GM12878 (cell line): ENCODE results near the gene RRP1B. TPM values are rescaled to one million over a fixed set of nuclear protein-coding genes. Genes with fewer than 3 reads are reported as not detected.

Experiments
- ATAC-seq: fragments of 200-7000 bp; cut with Tn5 transposase; 3 replicates; pipeline ENCODE4 v1.9.1; 2020; ENCODE audit warnings: mild to moderate bottlenecking, moderate library complexity
- BruUV-seq: library from RNA; stranded (reverse); fragments of 400-500 nt; replicated peaks from 2 replicates; lab custom pipeline; 2021; lab: Mats Ljungman, UMichigan
- CTCF ChIA-PET: fragments of 300-600 bp; sonication (Branson Sonifier 250); formaldehyde crosslinking; extraction: SDS; loops from one replicate; lab custom pipeline; 2021; ENCODE audit warnings: inconsistent platforms; lab: Yijun Ruan, JAX
- POLR2A ChIA-PET: fragments of 350-600 bp; formaldehyde crosslinking; extraction: SDS; loops from one replicate; lab custom pipeline; 2021; ENCODE audit warnings: inconsistent platforms; lab: Charles Lee
- RAD21 ChIA-PET: fragments of 300-600 bp; sonication (Branson Sonifier 250); formaldehyde crosslinking; loops from one replicate; lab custom pipeline; 2023; ENCODE audit warnings: antibody characterized with exemption; ENCODE audit not compliant: unreplicated experiment; lab: Charles Lee
- SMC1A ChIA-PET: fragments of 300-600 bp; sonication (Branson Sonifier 250); formaldehyde crosslinking; loops from one replicate; lab custom pipeline; 2023; ENCODE audit not compliant: unreplicated experiment, uncharacterized antibody; lab: Charles Lee
- DNase-seq: peaks from one replicate; pipeline ENCODE4 v3.0.0-alpha.2; 2011; ENCODE audit warnings: low read depth, low spot score
- FAIRE-seq: peaks from 3 replicates; lab custom pipeline; 2011; peaks lifted over from hg19 to GRCh38; lab: Jason Lieb, UNC
- H2AFZ ChIP-seq: 2 replicates; pipeline ENCODE4 v1.6.0; 2011; ENCODE audit warnings: low read depth, low read length, control low read depth; ENCODE audit not compliant: control insufficient read depth
- H3K27ac ChIP-seq: 2 replicates; pipeline ENCODE4 v1.5.1; 2011; ENCODE audit warnings: control low read depth; ENCODE audit not compliant: control insufficient read depth, insufficient read depth
- H3K27me3 ChIP-seq, 2 experiments: replicated peaks in 1 of 2; 2 replicates each; pipeline versions ENCODE4 v1.6.0 to v1.6.1; 2011; ENCODE audit warnings: low read length in 1 of 2; ENCODE audit not compliant: control insufficient read depth in 2 of 2, insufficient read depth in 2 of 2
- H3K36me3 ChIP-seq, 2 experiments: 2 replicates each; pipeline ENCODE4 v1.5.1; 2011; ENCODE audit warnings: low read length in 1 of 2; ENCODE audit not compliant: control insufficient read depth in 2 of 2, insufficient read depth in 2 of 2
- H3K4me1 ChIP-seq: 2 replicates; pipeline ENCODE4 v1.6.1; 2011; ENCODE audit warnings: mild to moderate bottlenecking, low read length, moderate library complexity, mixed read lengths; ENCODE audit not compliant: control insufficient read depth, insufficient read depth
- H3K4me2 ChIP-seq: 2 replicates; pipeline ENCODE4 v1.6.0; 2011; ENCODE audit warnings: control low read depth; ENCODE audit not compliant: control insufficient read depth, insufficient read depth
- H3K4me3 ChIP-seq: fragments of 200-600 bp; sonication (generic); 2 replicates; pipeline ENCODE4 v1.5.1; 2016
- H3K79me2 ChIP-seq: 2 replicates; pipeline ENCODE4 v1.6.0; 2011; ENCODE audit warnings: low read length; ENCODE audit not compliant: control insufficient read depth, insufficient read depth
- H3K9ac ChIP-seq: 2 replicates; pipeline ENCODE4 v1.8.0; 2011; ENCODE audit warnings: low read length, control low read depth, mixed read lengths; ENCODE audit not compliant: control insufficient read depth, insufficient read depth
- H3K9me3 ChIP-seq: replicated peaks from 3 replicates; pipeline ENCODE4 v1.5.1; 2011; ENCODE audit warnings: mild to moderate bottlenecking, low read length; ENCODE audit not compliant: control insufficient read depth, insufficient read depth
- H4K20me1 ChIP-seq: 2 replicates; pipeline ENCODE4 v1.6.0; 2011; ENCODE audit not compliant: control insufficient read depth, insufficient read depth
- ATF7 ChIP-seq: fragments of 450-650 bp; IDR thresholded peaks from 2 replicates; pipeline ENCODE4 v1.6.1; 2016; ENCODE audit warnings: low read depth, mild to moderate bottlenecking
- CEBPB ChIP-seq, 2 experiments: fragments of 150-350 bp in 1 of 2; IDR thresholded peaks; 2 replicates each; pipeline ENCODE4 v1.6.1; 2012 to 2014; ENCODE audit warnings: low read depth in 2 of 2, low read length in 2 of 2, borderline replicate concordance in 1 of 2, inconsistent platforms in 1 of 2
- CHD1 ChIP-seq: IDR thresholded peaks from 2 replicates; pipeline ENCODE4 v1.6.1; 2012; ENCODE audit warnings: low read depth, low read length, improper control_type of control experiment
- CREB1 ChIP-seq: IDR thresholded peaks from 2 replicates; pipeline ENCODE4 v1.6.1; 2012; ENCODE audit warnings: low read depth, mild to moderate bottlenecking, inconsistent platforms
- EGR1 ChIP-seq, 2 experiments: IDR thresholded peaks; 1 replicate in 1 of 2; 2 replicates in 1 of 2; pipeline ENCODE4 v1.6.1; 2011 to 2012; ENCODE audit warnings: low read depth in 2 of 2, low read length in 2 of 2, borderline replicate concordance in 1 of 2, mild to moderate bottlenecking in 1 of 2, moderate library complexity in 1 of 2
- EZH2 ChIP-seq: IDR thresholded peaks from 2 replicates; pipeline ENCODE4 v1.6.1; 2012; ENCODE audit warnings: low read depth, mild to moderate bottlenecking, control low read depth, inconsistent platforms, low read length, borderline replicate concordance; ENCODE audit not compliant: control insufficient read depth
- IRF4 ChIP-seq: IDR thresholded peaks from 2 replicates; pipeline ENCODE4 v1.6.1; 2011; ENCODE audit warnings: low read depth, low read length
- MAX ChIP-seq: IDR thresholded peaks from 2 replicates; pipeline ENCODE4 v1.6.1; 2012; ENCODE audit warnings: low read depth, low read length, improper control_type of control experiment
- NFIC ChIP-seq: IDR thresholded peaks from 2 replicates; pipeline ENCODE4 v1.6.1; 2012; ENCODE audit warnings: low read depth, mild to moderate bottlenecking, inconsistent platforms, low read length, moderate library complexity
- PBX3 ChIP-seq: IDR thresholded peaks from 2 replicates; pipeline ENCODE4 v1.6.1; 2011; ENCODE audit warnings: mild to moderate bottlenecking, low read depth, low read length, moderate library complexity; ENCODE audit not compliant: insufficient replicate concordance
- RAD21 ChIP-seq: IDR thresholded peaks from 2 replicates; pipeline ENCODE4 v1.6.1; 2011; ENCODE audit warnings: mild to moderate bottlenecking, low read depth, low read length, moderate library complexity; ENCODE audit not compliant: insufficient read depth
- RFX5 ChIP-seq: IDR thresholded peaks from 2 replicates; pipeline ENCODE4 v1.6.1; 2011; ENCODE audit warnings: low read depth, low read length, improper control_type of control experiment
- SUPT20H ChIP-seq: IDR thresholded peaks from 2 replicates; pipeline ENCODE4 v1.6.1; 2011; ENCODE audit warnings: low read depth, mild to moderate bottlenecking, low read length, moderate library complexity, borderline replicate concordance; ENCODE audit not compliant: control insufficient read depth
- ZNF274 ChIP-seq: IDR thresholded peaks from one replicate; pipeline ENCODE4 v1.8.0; 2011; ENCODE audit not compliant: insufficient read length, insufficient read depth
- ZSCAN29 ChIP-seq: fragments of 450-650 bp; IDR thresholded peaks from 2 replicates; pipeline ENCODE4 v1.6.1; 2017; ENCODE audit warnings: mild to moderate bottlenecking, moderate library complexity
- WGBS: methylation state at CpG from one replicate; pipeline ENCODE4 v1.1.6; 2016; ENCODE audit warnings: low lambda C conversion rate; ENCODE audit not compliant: insufficient replicate concordance, insufficient coverage; ENCODE audit errors: missing lambda C conversion rate; 5-methylcytosine and 5-hydroxymethylcytosine counted together
- in situ Hi-C: fragments of 300-500 bp; cut with MboI; formaldehyde crosslinking; loops from 9 replicates; pipeline ENCODE4 v1.14.3; 2018; ENCODE audit warnings: mixed read lengths
- intact Hi-C: fragments of 100-400 bp; cut with micrococcal nuclease; formaldehyde crosslinking; loops from one replicate; pipeline ENCODE4 v1.14.2; 2022; ENCODE audit not compliant: unreplicated experiment
- polyA plus RNA-seq, 11 experiments: library from polyadenylated mRNA; depleted of rRNA in 4 of 11; unstranded in 6 of 11; stranded (reverse) in 5 of 11; fragments of >200 nt; fragmentation: Nextera tagmentation in 4 of 11; fragmentation: Illumina TruSeq in 1 of 11; extraction: Ambion mirVana in 4 of 11; extraction: Trizol in 1 of 11; gene quantifications; 1 replicate in 1 of 11; 2 replicates in 10 of 11; pipeline versions ENCODE4 v1.2.1 to v1.2.3, GENCODE V29; 2011 to 2016; ENCODE audit warnings: inconsistent platforms in 2 of 11, missing spikeins in 2 of 11, low read depth in 1 of 11
- total RNA-seq, 4 experiments: library from RNA; depleted of rRNA in 3 of 4; stranded (reverse); fragments of >200 nt in 3 of 4; fragmentation: Illumina TruSeq in 1 of 4; extraction: Trizol in 1 of 4; gene quantifications; 2 replicates each; pipeline versions ENCODE4 v1.2.1 to v1.2.3, GENCODE V29; 2013 to 2021
- TF ChIP-seq, protein P1 (sequence below): IDR thresholded peaks from 2 replicates; pipeline ENCODE4 v1.6.1; 2012; ENCODE audit warnings: low read length, inconsistent platforms
- TF ChIP-seq, protein P2 (sequence below): fragments of 450-650 bp; IDR thresholded peaks from 2 replicates; pipeline ENCODE4 v1.6.1; 2018; ENCODE audit warnings: mild to moderate bottlenecking, low read depth, moderate library complexity; ENCODE audit not compliant: partially characterized antibody

RRP1B gene
- total and polyA plus RNA-seq, 10 of the 15 experiments (the other 5 are each of a cell fraction or from before 2014, with no cell fraction given) = 8.1 to 57.4 (median 38.1) TPM

- Histone ChIP-seq H3K79me2 (no peaks in the 10 kb centered on the region), H2AFZ (no peak overlapping the region), H3K4me3 (no peak overlapping the region), H3K27ac (no peak overlapping the region), H4K20me1 (peaks cover 2% of the 10 kb centered on the region; the same call in 1 of the 2 replicates), H3K27me3 (no peaks in the 10 kb centered on the region), H3K4me2 (no peak overlapping the region), H3K36me3 (peaks cover 2 to 3% of the 10 kb centered on the region in 2 experiments; a peak in 3 of 4 replicates), H3K9me3 (no peaks in the 10 kb centered on the region), H3K4me1 (peaks cover 6% of the 10 kb centered on the region), H3K9ac (no peak overlapping the region)
- DNase-seq (no peak), FAIRE-seq (no peak), ATAC-seq (no peak)
- ChIA-PET CTCF (no interaction called here), POLR2A (no interaction called here), SMC1A (no interaction called here), RAD21 (no interaction called here)
- 92% methylated on average over 8 of the region's 11 CpGs for WGBS
- intact Hi-C loops (no loop called here), in situ Hi-C loops (loop anchor here (25.0 kb wide), 1 partner anchor 1486 kb away; the partner anchor contains the start of gene ABCG1)
- BruUV-seq = no TSS peak
- TF ChIP-seq ZSCAN29 (no peak), CHD1 (no peak), MAX (no peak), CEBPB (IDR thresholded peaks at IDR 0.05; ENCODE audit: borderline replicate concordance in 1 of 2, low read depth in 2 of 2, low read length in 2 of 2) (no peak), RAD21 (no peak), NFIC (no peak), ZNF274 (no peak), ATF7 (no peak), RFX5 (no peak), CREB1 (no peak), IRF4 (no peak), EZH2 (no peak), EGR1 (IDR thresholded peaks at IDR 0.05; ENCODE audit: borderline replicate concordance in 1 of 2, low read depth in 2 of 2, low read length in 2 of 2) (no peak), SUPT20H (no peak), PBX3 (no peak)
- TF ChIP-seq, protein P1, sequence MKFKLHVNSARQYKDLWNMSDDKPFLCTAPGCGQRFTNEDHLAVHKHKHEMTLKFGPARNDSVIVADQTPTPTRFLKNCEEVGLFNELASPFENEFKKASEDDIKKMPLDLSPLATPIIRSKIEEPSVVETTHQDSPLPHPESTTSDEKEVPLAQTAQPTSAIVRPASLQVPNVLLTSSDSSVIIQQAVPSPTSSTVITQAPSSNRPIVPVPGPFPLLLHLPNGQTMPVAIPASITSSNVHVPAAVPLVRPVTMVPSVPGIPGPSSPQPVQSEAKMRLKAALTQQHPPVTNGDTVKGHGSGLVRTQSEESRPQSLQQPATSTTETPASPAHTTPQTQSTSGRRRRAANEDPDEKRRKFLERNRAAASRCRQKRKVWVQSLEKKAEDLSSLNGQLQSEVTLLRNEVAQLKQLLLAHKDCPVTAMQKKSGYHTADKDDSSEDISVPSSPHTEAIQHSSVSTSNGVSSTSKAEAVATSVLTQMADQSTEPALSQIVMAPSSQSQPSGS = no peak
- TF ChIP-seq, protein P2, sequence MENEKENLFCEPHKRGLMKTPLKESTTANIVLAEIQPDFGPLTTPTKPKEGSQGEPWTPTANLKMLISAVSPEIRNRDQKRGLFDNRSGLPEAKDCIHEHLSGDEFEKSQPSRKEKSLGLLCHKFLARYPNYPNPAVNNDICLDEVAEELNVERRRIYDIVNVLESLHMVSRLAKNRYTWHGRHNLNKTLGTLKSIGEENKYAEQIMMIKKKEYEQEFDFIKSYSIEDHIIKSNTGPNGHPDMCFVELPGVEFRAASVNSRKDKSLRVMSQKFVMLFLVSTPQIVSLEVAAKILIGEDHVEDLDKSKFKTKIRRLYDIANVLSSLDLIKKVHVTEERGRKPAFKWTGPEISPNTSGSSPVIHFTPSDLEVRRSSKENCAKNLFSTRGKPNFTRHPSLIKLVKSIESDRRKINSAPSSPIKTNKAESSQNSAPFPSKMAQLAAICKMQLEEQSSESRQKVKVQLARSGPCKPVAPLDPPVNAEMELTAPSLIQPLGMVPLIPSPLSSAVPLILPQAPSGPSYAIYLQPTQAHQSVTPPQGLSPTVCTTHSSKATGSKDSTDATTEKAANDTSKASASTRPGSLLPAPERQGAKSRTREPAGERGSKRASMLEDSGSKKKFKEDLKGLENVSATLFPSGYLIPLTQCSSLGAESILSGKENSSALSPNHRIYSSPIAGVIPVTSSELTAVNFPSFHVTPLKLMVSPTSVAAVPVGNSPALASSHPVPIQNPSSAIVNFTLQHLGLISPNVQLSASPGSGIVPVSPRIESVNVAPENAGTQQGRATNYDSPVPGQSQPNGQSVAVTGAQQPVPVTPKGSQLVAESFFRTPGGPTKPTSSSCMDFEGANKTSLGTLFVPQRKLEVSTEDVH = no peak
Observed at GRCh38 chr21:43697758-43698643, 38.6 kb downstream of the RRP1B start.
